Islet of Langerhans (tissue), 1 donor: ENCODE results near the gene GNG14.
"Not testable (repeated sequence)": the region's sequence is repeated elsewhere in the genome, so short reads cannot be mapped to it uniquely, and the experiment has no call there.

Experiments used
- FAIRE-seq: peaks from one replicate; lab custom pipeline; 2011; peaks lifted over from hg19 to GRCh38; lab: Jason Lieb, UNC

The GNG14 gene

GRCh38 chr19:12687496-12688196 lies at the start of gene GNG14:
Gene GNG14, plus strand, starts transcription at chr19:12687998. Its CDS starts 51 bp downstream, at chr19:12688049.
- FAIRE-seq: no peak

- FAIRE-seq: no peak
Observed at GRCh38 chr19:12638611-12639182, 49.1 kb upstream of the GNG14 start.

GRCh38 chr19:12639901-12640613 lies 47.7 kb upstream of the GNG14 start:
- FAIRE-seq: no peak

- FAIRE-seq: no peak
Observed at GRCh38 chr19:12641456-12641855, 46.3 kb upstream of the GNG14 start.

GRCh38 chr19:12642506-12642905 lies 45.3 kb upstream of the GNG14 start:
- FAIRE-seq: no peak

GRCh38 chr19:12643716-12644115 lies 44.1 kb upstream of the GNG14 start:
- FAIRE-seq: not testable (repeated sequence)

- no peak for FAIRE-seq
Observed at GRCh38 chr19:12646551-12646950, 41.2 kb upstream of the GNG14 start.

- FAIRE-seq: no peak
Observed at GRCh38 chr19:12647047-12647446, 40.8 kb upstream of the GNG14 start.

- FAIRE-seq: no peak
Observed at GRCh38 chr19:12647490-12648071, 40.2 kb upstream of the GNG14 start.

- no peak for FAIRE-seq
Observed at GRCh38 chr19:12648088-12648487, 39.7 kb upstream of the GNG14 start.

- FAIRE-seq: no peak
Observed at GRCh38 chr19:12649941-12650340, 37.9 kb upstream of the GNG14 start.

GRCh38 chr19:12652219-12652618 lies 35.6 kb upstream of the GNG14 start:
- FAIRE-seq: no peak

GRCh38 chr19:12655546-12655945 lies 32.3 kb upstream of the GNG14 start:
- no peak for FAIRE-seq

- no peak for FAIRE-seq
Observed at GRCh38 chr19:12656899-12657571, 30.8 kb upstream of the GNG14 start.

GRCh38 chr19:12657966-12658365 lies 29.8 kb upstream of the GNG14 start:
- FAIRE-seq: no peak

GRCh38 chr19:12660980-12661379 lies 26.8 kb upstream of the GNG14 start:
- no peak for FAIRE-seq

GRCh38 chr19:12664406-12665280 lies 23.2 kb upstream of the GNG14 start:
- no peak for FAIRE-seq

GRCh38 chr19:12665281-12665573 lies 22.6 kb upstream of the GNG14 start:
- FAIRE-seq: no peak

GRCh38 chr19:12665671-12666264 lies 22.0 kb upstream of the GNG14 start:
- no peak for FAIRE-seq

- FAIRE-seq: no peak
Observed at GRCh38 chr19:12666265-12667048, 21.3 kb upstream of the GNG14 start, which contains the start of the genes MAN2B1 and WDR83. Gene MAN2B1, minus strand, starts transcription at chr19:12666742. Its CDS starts 41 bp downstream, at chr19:12666701. Gene WDR83, plus strand, starts transcription at chr19:12666807. Its CDS starts 2,984 bp downstream, at chr19:12669791.
